ENCODE results near the gene TMEM14C. TPM values are rescaled to one million over a fixed set of nuclear protein-coding genes. Genes with fewer than 3 reads are reported as not detected.

TMEM14C gene
- total and polyA plus RNA-seq, 10 donors = 40.7 to 115 (median 68.4) TPM

GRCh38 chr6:10759312-10759839 lies 36.5 kb downstream of the TMEM14C start:
- Histone ChIP-seq H3K27me3 (replicated peaks in 1 of 7) (no peaks in the 10 kb centered on the region), H3K27ac (no peak overlapping the region), H3K36me3 (peaks cover 0 to 81% (median 36%) of the 10 kb centered on the region in 6 donors), H3K9me3 (no peaks in the 10 kb centered on the region), H3K4me1 (no peaks in the 10 kb centered on the region), H3K4me3 (no peak overlapping the region)
- TF ChIP-seq CTCF (IDR thresholded peaks at IDR 0.05 in 8 of 11, conservative IDR thresholded peaks at IDR 0.05 in 3 of 11) = peak in 7 of 11 experiments; percentile 18 to 51 (median 35)
- no peak for TF ChIP-seq POLR2A (IDR thresholded peaks at IDR 0.05)
- intact Hi-C loops (cut with DNase I; ENCODE audit: low total_unique reads) = no loop called here
- no peak for DNase-seq
- 53 to 74% (median 70%) methylated on average over 3 of the region's 3 CpGs for WGBS, 5 donors

- no peaks in the 10 kb centered on the region for H3K27me3 ChIP-seq (replicated peaks in 1 of 7)
- H3K27ac ChIP-seq = no peak overlapping the region
- 88 to 92% (median 91%) methylated on average over 6 of the region's 6 CpGs for WGBS, 5 donors
- TF ChIP-seq CTCF (IDR thresholded peaks at IDR 0.05 in 8 of 11, conservative IDR thresholded peaks at IDR 0.05 in 3 of 11) = no peak
- TF ChIP-seq POLR2A (IDR thresholded peaks at IDR 0.05) = no peak
- no peak for TF ChIP-seq POLR2AphosphoS5 (IDR thresholded peaks at IDR 0.05)
- H3K36me3 ChIP-seq = peaks cover 0 to 75% (median 31%) of the 10 kb centered on the region in 6 donors
- no peaks in the 10 kb centered on the region for H3K9me3 ChIP-seq
- H3K4me3 ChIP-seq = no peak overlapping the region
- no peaks in the 10 kb centered on the region for H3K4me1 ChIP-seq
- no peak for DNase-seq
- intact Hi-C loops (cut with DNase I; ENCODE audit: low total_unique reads) = no loop called here
These were observed 37.0 kb downstream of the TMEM14C start for GRCh38 chr6:10759884-10760329.

GRCh38 chr6:10763006-10763405 lies 40.1 kb downstream of the TMEM14C start:
- no peak for DNase-seq

GRCh38 chr6:10769419-10769818 lies 46.5 kb downstream of the TMEM14C start:
- H3K4me3 ChIP-seq = no peak overlapping the region
- TF ChIP-seq CTCF (IDR thresholded peaks at IDR 0.05 in 8 of 11, conservative IDR thresholded peaks at IDR 0.05 in 3 of 11) (no peak), POLR2A (IDR thresholded peaks at IDR 0.05) (no peak)
- H3K27ac ChIP-seq = no peak overlapping the region
- WGBS, 5 donors = 86 to 95% (median 93%) methylated on average over 3 of the region's 3 CpGs
- no peaks in the 10 kb centered on the region for H3K4me1 ChIP-seq
- DNase-seq = no peak
- no peaks in the 10 kb centered on the region for H3K9me3 ChIP-seq
- peaks cover 0 to 49% (median 18%) of the 10 kb centered on the region in 6 donors for H3K36me3 ChIP-seq
- intact Hi-C loops (cut with DNase I; ENCODE audit: low total_unique reads) = no loop called here
- no peaks in the 10 kb centered on the region for H3K27me3 ChIP-seq (replicated peaks in 1 of 7)

More at GRCh38 chr6:10763006-10763405, 40.1 kb downstream of the TMEM14C start:
- no peaks in the 10 kb centered on the region for H3K9me3 ChIP-seq
- intact Hi-C loops (cut with DNase I; ENCODE audit: low total_unique reads) = no loop called here
- no peak overlapping the region for H3K27ac ChIP-seq
- no peaks in the 10 kb centered on the region for H3K27me3 ChIP-seq (replicated peaks in 1 of 7)
- TF ChIP-seq CTCF (IDR thresholded peaks at IDR 0.05 in 8 of 11, conservative IDR thresholded peaks at IDR 0.05 in 3 of 11) (no peak), POLR2AphosphoS5 (IDR thresholded peaks at IDR 0.05) (no peak), POLR2A (IDR thresholded peaks at IDR 0.05) (no peak)
- H3K4me1 ChIP-seq = no peaks in the 10 kb centered on the region
- 63 to 82% (median 72%) methylated on average over 2 of the region's 2 CpGs for WGBS, 5 donors
- H3K36me3 ChIP-seq = peaks cover 0 to 51% (median 10%) of the 10 kb centered on the region in 6 donors
- no peak overlapping the region for H3K4me3 ChIP-seq

Measured in spleen (tissue), 11 donors.